ENCODE results near the gene PPP6R2. TPM values are rescaled to one million over a fixed set of nuclear protein-coding genes. Genes with fewer than 3 reads are reported as not detected.
A peak's percentile ranks its signal among the peaks of the same experiment; 100 is the strongest.

PPP6R2 gene
- total and polyA plus RNA-seq, 4 donors: 35.2 to 70.0 (median 46.6) TPM

- no peak for TF ChIP-seq CTCF (IDR thresholded peaks at IDR 0.05; ENCODE audit: control extremely low read depth, extremely low read depth)
- H3K9ac ChIP-seq (ENCODE audit: insufficient read depth in 1 of 2, low read length in 2 of 2): no peak overlapping the region
- no peak overlapping the region for H3K4me3 ChIP-seq
- no peaks in the 10 kb centered on the region for H3K9me3 ChIP-seq (ENCODE audit: control insufficient read depth in 4 of 4, insufficient read depth in 3 of 4, low read length in 3 of 4)
- H3K27ac ChIP-seq (ENCODE audit: low read depth in 1 of 2, low read length in 1 of 2): no peak overlapping the region
- H3K4me1 ChIP-seq (ENCODE audit: control insufficient read depth in 5 of 5, insufficient read depth in 5 of 5, low read length in 5 of 5): no peaks in the 10 kb centered on the region
- H3K36me3 ChIP-seq (ENCODE audit: control insufficient read depth in 4 of 4, insufficient read depth in 4 of 4, low read length in 4 of 4): no peaks in the 10 kb centered on the region
- DNase-seq (no peak), ATAC-seq (ENCODE audit: insufficient read depth, low FRiP score) (no peak)
- peaks cover 0 to 10% (median under 1%) of the 10 kb centered on the region in 3 donors for H3K27me3 ChIP-seq (ENCODE audit: control insufficient read depth in 3 of 3, insufficient read depth in 3 of 3, low read length in 2 of 3)
- 83 to 88% methylated on average over 13 to 18 of the region's 18 CpGs for WGBS, 2 donors
Measured at GRCh38 chr22:50488006-50488677, 145.0 kb downstream of the PPP6R2 start.

DNA sequence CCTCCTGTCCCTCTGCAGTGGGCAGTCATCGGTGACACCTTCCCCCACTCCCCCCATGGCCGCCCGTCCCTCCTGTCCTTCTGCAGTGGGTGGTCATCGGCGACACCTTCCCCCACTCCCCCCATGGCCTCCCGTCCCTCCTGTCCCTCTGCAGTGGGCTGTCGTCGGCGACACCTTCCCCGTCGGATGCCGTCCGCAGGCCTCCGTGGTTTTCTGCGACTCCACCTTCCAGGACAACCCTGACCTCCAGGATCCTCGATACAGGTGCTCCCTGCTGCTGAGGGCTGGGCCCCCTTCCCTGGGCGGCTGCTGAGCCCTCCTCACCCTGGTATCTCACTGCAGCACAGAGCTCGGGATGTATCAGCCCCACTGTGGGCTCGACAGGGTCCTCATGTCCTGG is 145.8 kb downstream of the PPP6R2 start:
- no peaks in the 10 kb centered on the region for H3K4me1 ChIP-seq (ENCODE audit: control insufficient read depth in 5 of 5, insufficient read depth in 5 of 5, low read length in 5 of 5)
- DNase-seq: no peak
- no peaks in the 10 kb centered on the region for H3K9me3 ChIP-seq (ENCODE audit: control insufficient read depth in 4 of 4, insufficient read depth in 3 of 4, low read length in 3 of 4)
- H3K27ac ChIP-seq (ENCODE audit: low read depth in 1 of 2, low read length in 1 of 2): no peak overlapping the region
- no peak for TF ChIP-seq CTCF (IDR thresholded peaks at IDR 0.05; ENCODE audit: control extremely low read depth, extremely low read depth)
- no peak for ATAC-seq (ENCODE audit: insufficient read depth, low FRiP score)
- WGBS, 2 donors: 82 to 83% methylated on average over 16 to 19 of the region's 19 CpGs
- no peak overlapping the region for H3K4me3 ChIP-seq
- no peaks in the 10 kb centered on the region for H3K36me3 ChIP-seq (ENCODE audit: control insufficient read depth in 4 of 4, insufficient read depth in 4 of 4, low read length in 4 of 4)
- no peak overlapping the region for H3K9ac ChIP-seq (ENCODE audit: insufficient read depth in 1 of 2, low read length in 2 of 2)
- peaks cover 0 to 7% (median 0%) of the 10 kb centered on the region in 3 donors for H3K27me3 ChIP-seq (ENCODE audit: control insufficient read depth in 3 of 3, insufficient read depth in 3 of 3, low read length in 2 of 3)

DNA sequence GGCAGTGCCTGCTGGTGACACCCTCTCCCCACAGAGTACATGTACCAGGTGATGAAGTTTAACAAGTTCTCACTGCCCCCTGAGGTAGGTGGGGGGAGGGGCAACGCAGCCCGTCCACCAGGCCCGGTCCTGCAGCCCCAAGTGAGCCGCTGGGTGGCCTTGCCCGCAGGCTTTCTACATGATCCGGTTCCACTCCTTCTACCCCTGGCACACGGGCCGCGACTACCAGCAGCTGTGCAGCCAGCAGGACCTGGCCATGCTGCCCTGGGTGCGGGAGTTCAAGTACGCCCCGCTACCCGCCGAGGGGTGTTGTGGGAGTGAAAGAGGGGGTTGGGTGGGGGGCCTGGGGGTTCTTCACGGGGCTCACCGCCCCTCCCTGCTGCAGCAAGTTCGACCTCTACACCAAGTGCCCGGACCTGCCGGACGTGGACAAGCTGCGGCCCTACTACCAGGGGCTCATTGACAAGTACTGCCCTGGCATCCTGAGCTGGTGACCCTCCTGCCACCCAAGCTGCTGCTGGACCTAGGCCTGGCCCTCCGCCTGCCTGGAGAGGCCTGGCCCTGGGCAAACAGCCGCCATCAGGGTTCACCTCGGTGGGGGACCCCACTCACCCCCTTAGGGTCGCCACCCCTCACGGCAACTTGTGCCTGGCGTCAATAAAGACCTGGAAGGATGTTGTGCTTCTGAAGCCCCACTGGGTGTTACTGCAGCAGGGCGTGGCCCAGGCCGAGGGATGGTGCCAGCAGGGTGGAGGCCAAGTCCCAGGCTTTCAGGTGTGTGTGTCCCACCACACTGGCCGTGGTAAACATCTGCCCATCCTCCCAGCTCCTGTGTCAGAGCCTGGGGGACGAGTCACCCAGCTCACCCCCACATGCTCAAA is 146.5 kb downstream of the PPP6R2 start:
- WGBS, 2 donors: 80 to 86% methylated on average over 29 to 31 of the region's 31 CpGs
- no peaks in the 10 kb centered on the region for H3K4me1 ChIP-seq (ENCODE audit: control insufficient read depth in 5 of 5, insufficient read depth in 5 of 5, low read length in 5 of 5)
- DNase-seq (no peak), ATAC-seq (ENCODE audit: insufficient read depth, low FRiP score) (no peak)
- H3K9ac ChIP-seq (ENCODE audit: insufficient read depth in 1 of 2, low read length in 2 of 2): no peak overlapping the region
- no peaks in the 10 kb centered on the region for H3K36me3 ChIP-seq (ENCODE audit: control insufficient read depth in 4 of 4, insufficient read depth in 4 of 4, low read length in 4 of 4)
- no peak for TF ChIP-seq CTCF (IDR thresholded peaks at IDR 0.05; ENCODE audit: control extremely low read depth, extremely low read depth)
- H3K27ac ChIP-seq (ENCODE audit: low read depth in 1 of 2, low read length in 1 of 2): no peak overlapping the region
- peaks cover 0 to 7% (median 0%) of the 10 kb centered on the region in 3 donors for H3K27me3 ChIP-seq (ENCODE audit: control insufficient read depth in 3 of 3, insufficient read depth in 3 of 3, low read length in 2 of 3)
- peak overlapping the region; percentile 2 for H3K4me3 ChIP-seq
- no peaks in the 10 kb centered on the region for H3K9me3 ChIP-seq (ENCODE audit: control insufficient read depth in 4 of 4, insufficient read depth in 3 of 4, low read length in 3 of 4)
